ENCODE data around the gene DNMT3A. TPM values are rescaled to one million over a fixed set of nuclear protein-coding genes. Genes with fewer than 3 reads are reported as not detected.
A peak's percentile ranks its signal among the peaks of the same experiment; 100 is the strongest.

The DNMT3A gene
- total and polyA plus RNA-seq, 2 donors from 2014 or later, result 6.5 to 31.4 TPM

GRCh38 chr2:25221579-25221978 lies 120.1 kb downstream of the DNMT3A start:
- no peak overlapping the region for H3K27ac ChIP-seq (ENCODE audit: low read depth in 2 of 2, low read length in 2 of 2)
- intact Hi-C loops (cut with DNase I), result no loop called here
- FAIRE-seq, result no peak

GRCh38 chr2:25220313-25220712 lies 121.4 kb downstream of the DNMT3A start:
- Histone ChIP-seq H3K27me3 (ENCODE audit: control insufficient read depth, insufficient read depth, low read length) (no peaks in the 10 kb centered on the region), H3K9me3 (ENCODE audit: control insufficient read depth in 2 of 3, insufficient read depth in 1 of 3, low read length in 3 of 3) (no peaks in the 10 kb centered on the region), H3K4me3 (ENCODE audit: low read length in 3 of 3) (no peak overlapping the region), H3K4me1 (ENCODE audit: control insufficient read depth in 2 of 3, insufficient read depth in 2 of 3, low read depth in 1 of 3, low read length in 3 of 3) (no peaks in the 10 kb centered on the region), H3K27ac (ENCODE audit: low read depth in 2 of 2, low read length in 2 of 2) (no peak overlapping the region), H3K9ac (ENCODE audit: low read length in 3 of 3) (no peak overlapping the region), H3K36me3 (ENCODE audit: control insufficient read depth in 2 of 3, insufficient read depth in 3 of 3, low read length in 3 of 3) (no peaks in the 10 kb centered on the region)
- intact Hi-C loops (cut with DNase I), result no loop called here
- DNase-seq (peak in 2 of 5 donors; percentile 30 to 37), FAIRE-seq (no peak)
- no peak for TF ChIP-seq CTCF (IDR thresholded peaks at IDR 0.05; ENCODE audit: borderline replicate concordance, extremely low read depth, insufficient read depth)

More at GRCh38 chr2:25221579-25221978, 120.1 kb downstream of the DNMT3A start:
- Histone ChIP-seq H3K4me1 (ENCODE audit: control insufficient read depth in 2 of 3, insufficient read depth in 2 of 3, low read depth in 1 of 3, low read length in 3 of 3) (no peaks in the 10 kb centered on the region), H3K9ac (ENCODE audit: low read length in 3 of 3) (no peak overlapping the region), H3K36me3 (ENCODE audit: control insufficient read depth in 2 of 3, insufficient read depth in 3 of 3, low read length in 3 of 3) (no peaks in the 10 kb centered on the region), H3K27me3 (ENCODE audit: control insufficient read depth, insufficient read depth, low read length) (no peaks in the 10 kb centered on the region), H3K9me3 (ENCODE audit: control insufficient read depth in 2 of 3, insufficient read depth in 1 of 3, low read length in 3 of 3) (no peaks in the 10 kb centered on the region), H3K4me3 (ENCODE audit: low read length in 3 of 3) (no peak overlapping the region)
- no peak for TF ChIP-seq CTCF (IDR thresholded peaks at IDR 0.05; ENCODE audit: borderline replicate concordance, extremely low read depth, insufficient read depth)
- no peak for DNase-seq

- no peak for FAIRE-seq
- no peak for TF ChIP-seq CTCF (IDR thresholded peaks at IDR 0.05; ENCODE audit: borderline replicate concordance, extremely low read depth, insufficient read depth)
- no peak overlapping the region for H3K27ac ChIP-seq (ENCODE audit: low read depth in 2 of 2, low read length in 2 of 2)
- H3K36me3 ChIP-seq (ENCODE audit: control insufficient read depth in 2 of 3, insufficient read depth in 3 of 3, low read length in 3 of 3), result no peaks in the 10 kb centered on the region
- intact Hi-C loops (cut with DNase I), result no loop called here
- no peak overlapping the region for H3K4me3 ChIP-seq (ENCODE audit: low read length in 3 of 3)
- H3K4me1 ChIP-seq (ENCODE audit: control insufficient read depth in 2 of 3, insufficient read depth in 2 of 3, low read depth in 1 of 3, low read length in 3 of 3), result no peaks in the 10 kb centered on the region
- peak in 1 of 5 donors; percentile 33 for DNase-seq
- H3K27me3 ChIP-seq (ENCODE audit: control insufficient read depth, insufficient read depth, low read length), result no peaks in the 10 kb centered on the region
- no peaks in the 10 kb centered on the region for H3K9me3 ChIP-seq (ENCODE audit: control insufficient read depth in 2 of 3, insufficient read depth in 1 of 3, low read length in 3 of 3)
- no peak overlapping the region for H3K9ac ChIP-seq (ENCODE audit: low read length in 3 of 3)
These were observed 122.1 kb downstream of the DNMT3A start for GRCh38 chr2:25219621-25220020.

GRCh38 chr2:25218100-25218499 lies 123.6 kb downstream of the DNMT3A start:
- FAIRE-seq, result no peak
- H3K27ac ChIP-seq (ENCODE audit: low read depth in 2 of 2, low read length in 2 of 2), result no peak overlapping the region
- TF ChIP-seq CTCF (IDR thresholded peaks at IDR 0.05; ENCODE audit: borderline replicate concordance, extremely low read depth, insufficient read depth), result no peak
- no peaks in the 10 kb centered on the region for H3K27me3 ChIP-seq (ENCODE audit: control insufficient read depth, insufficient read depth, low read length)
- no peak overlapping the region for H3K4me3 ChIP-seq (ENCODE audit: low read length in 3 of 3)
- intact Hi-C loops (cut with DNase I), result no loop called here
- no peak overlapping the region for H3K9ac ChIP-seq (ENCODE audit: low read length in 3 of 3)
- H3K36me3 ChIP-seq (ENCODE audit: control insufficient read depth in 2 of 3, insufficient read depth in 3 of 3, low read length in 3 of 3), result no peaks in the 10 kb centered on the region
- DNase-seq, result no peak
- H3K4me1 ChIP-seq (ENCODE audit: control insufficient read depth in 2 of 3, insufficient read depth in 2 of 3, low read depth in 1 of 3, low read length in 3 of 3), result no peaks in the 10 kb centered on the region
- no peaks in the 10 kb centered on the region for H3K9me3 ChIP-seq (ENCODE audit: control insufficient read depth in 2 of 3, insufficient read depth in 1 of 3, low read length in 3 of 3)
